ENCODE data around the gene CCR3. TPM values are rescaled to one million over a fixed set of nuclear protein-coding genes. Genes with fewer than 3 reads are reported as not detected.

CCR3 gene
- total RNA-seq, 1 experiment from 2014 or later, result not detected

GRCh38 chr3:46264002-46264401 is 21.7 kb downstream of the CCR3 start:
- H3K9me2 ChIP-seq (ENCODE audit: insufficient read depth), result no peaks in the 10 kb centered on the region
- no peaks in the 10 kb centered on the region for H3K4me1 ChIP-seq (ENCODE audit: control insufficient read depth in 1 of 2, insufficient read depth in 2 of 2, low read length in 2 of 2)
- no TSS peak for BruUV-seq (replicated peaks)
- H3K79me2 ChIP-seq (ENCODE audit: insufficient read depth, low read length), result no peaks in the 10 kb centered on the region
- TF ChIP-seq EGR1 (IDR thresholded peaks at IDR 0.05; ENCODE audit: low read depth) (no peak), SP1 (IDR thresholded peaks at IDR 0.05; ENCODE audit: low read depth) (no peak), ZFX (IDR thresholded peaks at IDR 0.05) (no peak), CTCF (IDR thresholded peaks at IDR 0.05 in 2 of 3, conservative IDR thresholded peaks at IDR 0.05 in 1 of 3; ENCODE audit: borderline replicate concordance in 1 of 3, insufficient read depth in 1 of 3, low read depth in 2 of 3, low read length in 2 of 3) (no peak), ZBTB33 (IDR thresholded peaks at IDR 0.05; ENCODE audit: extremely low read depth, insufficient replicate concordance, low read length) (no peak), POLR2A (IDR thresholded peaks at IDR 0.05; ENCODE audit: borderline replicate concordance, extremely low read depth, insufficient read depth, insufficient read length) (no peak), REST (IDR thresholded peaks at IDR 0.05; ENCODE audit: low read depth) (no peak), EZH2 (IDR thresholded peaks at IDR 0.05) (no peak), YY1 (IDR thresholded peaks at IDR 0.05; ENCODE audit: extremely low read depth, insufficient replicate concordance, low read depth, low read length) (no peak), SIN3A (IDR thresholded peaks at IDR 0.05; ENCODE audit: low read depth) (no peak), POLR2AphosphoS5 (IDR thresholded peaks at IDR 0.05; ENCODE audit: low read depth, low read length) (no peak), TCF7L2 (IDR thresholded peaks at IDR 0.05; ENCODE audit: borderline replicate concordance, extremely low read depth, insufficient read depth, insufficient read length) (no peak), CEBPB (IDR thresholded peaks at IDR 0.05; ENCODE audit: low read depth) (no peak), SRF (IDR thresholded peaks at IDR 0.05; ENCODE audit: low read depth) (no peak), ZNF274 (IDR thresholded peaks at IDR 0.05; ENCODE audit: low read depth, low read length) (no peak), ELF1 (IDR thresholded peaks at IDR 0.05; ENCODE audit: borderline replicate concordance, low read depth) (no peak), MAX (IDR thresholded peaks at IDR 0.05) (no peak)
- H3K4me3 ChIP-seq (replicated peaks in 1 of 2; ENCODE audit: low read depth in 1 of 2, low read length in 2 of 2), result no peak overlapping the region
- no peaks in the 10 kb centered on the region for H4K20me1 ChIP-seq (ENCODE audit: insufficient read depth)
- no peaks in the 10 kb centered on the region for H3K9me3 ChIP-seq (ENCODE audit: control insufficient read depth in 1 of 2, insufficient read depth in 1 of 2, low read depth in 1 of 2, low read length in 2 of 2)
- RAD21 ChIA-PET (ENCODE audit: low non-redundant PET in 1 of 2, low total read pairs in 2 of 2, uncharacterized antibody in 2 of 2, unreplicated experiment in 2 of 2), result no interaction called here
- no peak overlapping the region for H3K9ac ChIP-seq (ENCODE audit: low read length)
- DNase-seq (ENCODE audit: low read depth, low spot score) (no peak), ATAC-seq (no peak)
- no peak overlapping the region for H3K27ac ChIP-seq (ENCODE audit: low read depth, low read length)
- no peak overlapping the region for H3K4me2 ChIP-seq (ENCODE audit: low read length)
- no peaks in the 10 kb centered on the region for H3K27me3 ChIP-seq (ENCODE audit: insufficient read depth, low read length)
- intact Hi-C loops (cut with micrococcal nuclease), result no loop called here
- POLR2A ChIA-PET, result no interaction called here
- CTCF ChIA-PET, result no interaction called here
- H2AFZ ChIP-seq (ENCODE audit: low read depth, low read length, poor library complexity, severe bottlenecking), result no peak overlapping the region
- no peaks in the 10 kb centered on the region for H3K36me3 ChIP-seq (ENCODE audit: control insufficient read depth in 1 of 2, insufficient read depth in 2 of 2, low read length in 2 of 2)

Measured in HCT116 (cell line).